ENCODE data around the gene SLC7A1.

SLC7A1 gene

DNA sequence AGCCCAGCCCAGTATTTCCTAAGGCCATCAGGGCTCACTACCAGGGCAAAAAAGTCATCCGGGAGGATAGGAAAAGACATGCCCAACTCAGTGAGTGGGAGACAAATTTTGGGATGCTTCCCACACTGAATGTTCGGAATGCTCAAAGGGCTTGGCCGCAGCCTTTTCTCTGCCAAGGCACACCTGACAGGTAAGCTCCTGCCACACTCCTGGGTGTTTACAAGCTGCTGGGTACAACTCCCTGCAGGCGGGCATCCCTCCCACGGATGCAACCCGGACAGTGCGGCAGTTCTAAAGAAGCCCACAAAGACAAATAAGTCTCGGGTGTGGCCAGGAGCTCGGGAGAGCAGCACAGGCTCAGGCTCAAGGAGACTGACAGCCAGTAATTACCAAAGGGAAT, 28.1 kb downstream of the SLC7A1 start:
- no peak for DNase-seq (ENCODE audit: low read depth)
- H3K4me3 ChIP-seq (ENCODE audit: low read depth, low read length): no peak overlapping the region
- TF ChIP-seq POLR2A (IDR thresholded peaks at IDR 0.05; ENCODE audit: extremely low read depth, insufficient read length) (no peak), MYC (IDR thresholded peaks at IDR 0.05; ENCODE audit: low read depth, low read length) (no peak)
- TF ChIP-seq, protein P1, sequence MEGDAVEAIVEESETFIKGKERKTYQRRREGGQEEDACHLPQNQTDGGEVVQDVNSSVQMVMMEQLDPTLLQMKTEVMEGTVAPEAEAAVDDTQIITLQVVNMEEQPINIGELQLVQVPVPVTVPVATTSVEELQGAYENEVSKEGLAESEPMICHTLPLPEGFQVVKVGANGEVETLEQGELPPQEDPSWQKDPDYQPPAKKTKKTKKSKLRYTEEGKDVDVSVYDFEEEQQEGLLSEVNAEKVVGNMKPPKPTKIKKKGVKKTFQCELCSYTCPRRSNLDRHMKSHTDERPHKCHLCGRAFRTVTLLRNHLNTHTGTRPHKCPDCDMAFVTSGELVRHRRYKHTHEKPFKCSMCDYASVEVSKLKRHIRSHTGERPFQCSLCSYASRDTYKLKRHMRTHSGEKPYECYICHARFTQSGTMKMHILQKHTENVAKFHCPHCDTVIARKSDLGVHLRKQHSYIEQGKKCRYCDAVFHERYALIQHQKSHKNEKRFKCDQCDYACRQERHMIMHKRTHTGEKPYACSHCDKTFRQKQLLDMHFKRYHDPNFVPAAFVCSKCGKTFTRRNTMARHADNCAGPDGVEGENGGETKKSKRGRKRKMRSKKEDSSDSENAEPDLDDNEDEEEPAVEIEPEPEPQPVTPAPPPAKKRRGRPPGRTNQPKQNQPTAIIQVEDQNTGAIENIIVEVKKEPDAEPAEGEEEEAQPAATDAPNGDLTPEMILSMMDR (IDR thresholded peaks at IDR 0.05; ENCODE audit: low read depth, low read length): no peak
- TF ChIP-seq, protein P2, sequence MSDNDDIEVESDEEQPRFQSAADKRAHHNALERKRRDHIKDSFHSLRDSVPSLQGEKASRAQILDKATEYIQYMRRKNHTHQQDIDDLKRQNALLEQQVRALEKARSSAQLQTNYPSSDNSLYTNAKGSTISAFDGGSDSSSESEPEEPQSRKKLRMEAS (IDR thresholded peaks at IDR 0.05; ENCODE audit: low read depth, low read length): no peak

- TF ChIP-seq, protein P1 (IDR thresholded peaks at IDR 0.05; ENCODE audit: low read depth, low read length): no peak
- TF ChIP-seq MYC (IDR thresholded peaks at IDR 0.05; ENCODE audit: low read depth, low read length): no peak
- TF ChIP-seq, protein P2 (IDR thresholded peaks at IDR 0.05; ENCODE audit: low read depth, low read length): no peak
- TF ChIP-seq POLR2A (IDR thresholded peaks at IDR 0.05; ENCODE audit: extremely low read depth, insufficient read length): no peak
- H3K4me3 ChIP-seq (ENCODE audit: low read depth, low read length): no peak overlapping the region
- no peak for DNase-seq (ENCODE audit: low read depth)
Observed at GRCh38 chr13:29566206-29566605, 29.3 kb downstream of the SLC7A1 start.

GRCh38 chr13:29564818-29565217, 30.7 kb downstream of the SLC7A1 start:
- H3K4me3 ChIP-seq (ENCODE audit: low read depth, low read length): no peak overlapping the region
- no peak for DNase-seq (ENCODE audit: low read depth)
- TF ChIP-seq, protein P1 (IDR thresholded peaks at IDR 0.05; ENCODE audit: low read depth, low read length): no peak
- no peak for TF ChIP-seq POLR2A (IDR thresholded peaks at IDR 0.05; ENCODE audit: extremely low read depth, insufficient read length)
- TF ChIP-seq, protein P2 (IDR thresholded peaks at IDR 0.05; ENCODE audit: low read depth, low read length): no peak
- no peak for TF ChIP-seq MYC (IDR thresholded peaks at IDR 0.05; ENCODE audit: low read depth, low read length)

DNA sequence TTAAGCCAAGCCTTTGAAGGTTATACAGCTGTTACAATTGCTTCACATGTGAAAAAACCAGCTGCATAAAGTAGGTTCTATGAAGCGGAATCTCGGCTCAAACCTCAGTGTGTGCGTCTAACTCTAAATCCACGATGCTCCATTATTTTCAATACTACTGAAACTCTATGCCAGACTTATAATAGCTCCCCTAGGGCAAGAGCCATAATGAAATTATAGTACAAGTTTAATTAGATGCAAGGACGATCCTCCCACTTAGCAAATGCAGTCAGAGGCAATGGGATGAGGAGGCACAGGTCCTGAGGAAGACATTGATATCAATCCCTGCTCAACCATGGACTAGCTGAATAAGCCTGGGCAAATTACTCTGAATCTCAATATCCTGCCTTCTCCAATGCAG, 31.1 kb downstream of the SLC7A1 start:
- no peak overlapping the region for H3K4me3 ChIP-seq (ENCODE audit: low read depth, low read length)
- TF ChIP-seq, protein P2 (IDR thresholded peaks at IDR 0.05; ENCODE audit: low read depth, low read length): no peak
- TF ChIP-seq, protein P1 (IDR thresholded peaks at IDR 0.05; ENCODE audit: low read depth, low read length): no peak
- TF ChIP-seq MYC (IDR thresholded peaks at IDR 0.05; ENCODE audit: low read depth, low read length) (no peak), POLR2A (IDR thresholded peaks at IDR 0.05; ENCODE audit: extremely low read depth, insufficient read length) (no peak)
- no peak for DNase-seq (ENCODE audit: low read depth)

GRCh38 chr13:29563941-29564340, 31.5 kb downstream of the SLC7A1 start:
- TF ChIP-seq MYC (IDR thresholded peaks at IDR 0.05; ENCODE audit: low read depth, low read length): no peak
- TF ChIP-seq POLR2A (IDR thresholded peaks at IDR 0.05; ENCODE audit: extremely low read depth, insufficient read length): no peak
- TF ChIP-seq, protein P2 (IDR thresholded peaks at IDR 0.05; ENCODE audit: low read depth, low read length): no peak
- DNase-seq (ENCODE audit: low read depth): no peak
- no peak overlapping the region for H3K4me3 ChIP-seq (ENCODE audit: low read depth, low read length)

GRCh38 chr13:29562786-29563438, 32.6 kb downstream of the SLC7A1 start:
- H3K4me3 ChIP-seq (ENCODE audit: low read depth, low read length): no peak overlapping the region
- no peak for DNase-seq (ENCODE audit: low read depth)
- TF ChIP-seq POLR2A (IDR thresholded peaks at IDR 0.05; ENCODE audit: extremely low read depth, insufficient read length) (no peak), MYC (IDR thresholded peaks at IDR 0.05; ENCODE audit: low read depth, low read length) (no peak)
- TF ChIP-seq, protein P2 (IDR thresholded peaks at IDR 0.05; ENCODE audit: low read depth, low read length): no peak
- TF ChIP-seq, protein P1 (IDR thresholded peaks at IDR 0.05; ENCODE audit: low read depth, low read length): no peak

Data from NB4 (cell line).